Ovary (tissue), 9 donors: Measurements from ENCODE around the gene ZBTB9. TPM values are rescaled to one million over a fixed set of nuclear protein-coding genes. Genes with fewer than 3 reads are reported as not detected.

ENCODE experiments used
- DNase-seq, 5 donors: peaks; one replicate each; pipeline ENCODE4 v3.0.0-alpha.2; 2019 to 2020
- H3K27ac ChIP-seq, 2 donors: fragments of 200-600 bp; one replicate each; pipeline versions ENCODE4 v1.5.1 to v1.8.0; 2019 to 2022
- H3K27me3 ChIP-seq: fragments of 200-600 bp; one replicate; pipeline ENCODE4 v1.8.0; 2022
- H3K36me3 ChIP-seq: fragments of 200-600 bp; sonication (generic); one replicate; pipeline ENCODE4 v1.5.1; 2019
- H3K4me1 ChIP-seq: one replicate; pipeline ENCODE4 v1.8.1; 2013; ENCODE audit warnings: mild to moderate bottlenecking, moderate library complexity; ENCODE audit not compliant: insufficient read depth
- H3K4me3 ChIP-seq: fragments of 200-600 bp; sonication (generic); one replicate; pipeline ENCODE4 v1.5.1; 2017
- H3K9me3 ChIP-seq, 2 donors: fragments of 200-600 bp in 1 of 2; sonication (generic) in 1 of 2; one replicate each; pipeline versions ENCODE4 v1.5.1 to v1.8.1; 2013 to 2019; ENCODE audit warnings: mild to moderate bottlenecking in 1 of 2, moderate library complexity in 1 of 2
- CTCF ChIP-seq, 3 donors: fragments of 450-650 bp in 2 of 3; fragments of 200-600 bp in 1 of 3; IDR thresholded peaks; one replicate each; pipeline versions ENCODE4 v1.5.1 to v1.8.0; 2016 to 2022; ENCODE audit warnings: antibody characterized with exemption in 3 of 3, mild to moderate bottlenecking in 1 of 3
- EP300 ChIP-seq: sonication (generic); formaldehyde crosslinking; IDR thresholded peaks from one replicate; pipeline ENCODE4 v1.6.1; 2017; ENCODE audit warnings: antibody characterized with exemption
- POLR2A ChIP-seq: fragments of 450-650 bp; IDR thresholded peaks from one replicate; pipeline ENCODE4 v1.6.1; 2017; ENCODE audit warnings: antibody characterized with exemption, mild to moderate bottlenecking, moderate library complexity
- WGBS, 3 donors: extraction: QIAGEN DNeasy Blood & Tissue Kit in 1 of 3; methylation state at CpG; one replicate each; pipeline versions ENCODE4 v1.1.5 to v1.1.7; 2013 to 2017; 5-methylcytosine and 5-hydroxymethylcytosine counted together
- intact Hi-C, 4 donors: fragments of 100-400 bp; cut with DNase I; formaldehyde crosslinking; loops; one replicate each; pipeline versions ENCODE4 v1.11.0 to v1.15.1; 2022 to 2023
- polyA plus RNA-seq, 2 donors: library from polyadenylated mRNA; stranded (reverse); fragments of 200-250 nt in 1 of 2; fragments of 350-450 nt in 1 of 2; fragmentation: Illumina TruSeq in 1 of 2; extraction: RNeasy Lipid Tissue Mini Kit (QIAGEN cat#74804) in 1 of 2; gene quantifications; one replicate each; pipeline ENCODE4 v1.2.3, GENCODE V29; 2013 to 2014
- total RNA-seq, 7 donors: library from RNA; depleted of rRNA in 2 of 7; stranded (reverse); fragments of >200 nt in 2 of 7; fragmentation: NEBNext Ultra II Directional in 3 of 7; extraction: Animal tissue kit (Norgen Biotek cat#: 25700) in 3 of 7; gene quantifications; one replicate each; pipeline versions ENCODE4 v1.1.0 to v1.2.4, GENCODE V29; 2016 to 2023
- donor health status: DM: no; HTN: no; CAD: no; lungs with moderate emphysema.
- donor health status: DM: no; HTN: no; CAD: no.
- donor health status: Bipolar disorder and iron deficiency.
- donor health status: DM: yes; HTN: yes; CAD: no.
- donor health status: DM: no; HTN: no; CAD: no.
- donor health status: DM: yes; HTN: yes; CAD: no.

ZBTB9 gene
- total and polyA plus RNA-seq, 9 donors: 2.4 to 13.5 (median 8.8) TPM

- Histone ChIP-seq H3K36me3 (no peaks in the 10 kb centered on the region), H3K4me3 (no peak overlapping the region), H3K27ac (peak overlapping the region; percentile 80 to 96), H3K27me3 (no peaks in the 10 kb centered on the region), H3K4me1 (peaks cover 19% of the 10 kb centered on the region), H3K9me3 (no peaks in the 10 kb centered on the region)
- WGBS, 3 donors: 94 to 97% (median 97%) methylated on average over 2 of the region's 2 CpGs
- intact Hi-C loops: loop anchor here in 1 of 4 donors (10.0 kb wide), 1 partner anchor 109 kb away; the partner anchor contains the start of genes TAPBP and ZBTB22
- DNase-seq: no peak
- no peak for TF ChIP-seq CTCF (IDR thresholded peaks at IDR 0.05)
- TF ChIP-seq POLR2A: no peak
- no peak for TF ChIP-seq EP300
Observed at GRCh38 chr6:33423777-33424176, 30.6 kb upstream of the ZBTB9 start.

GRCh38 chr6:33424855-33425667, 29.3 kb upstream of the ZBTB9 start:
- Histone ChIP-seq H3K27me3 (no peaks in the 10 kb centered on the region), H3K27ac (peak overlapping the region; percentile 80 to 96), H3K4me3 (peak overlapping the region; percentile 59), H3K36me3 (no peaks in the 10 kb centered on the region), H3K9me3 (no peaks in the 10 kb centered on the region), H3K4me1 (peaks cover 24% of the 10 kb centered on the region)
- peak; percentile 62 to 76 (median 74) for DNase-seq
- no peak for TF ChIP-seq CTCF (IDR thresholded peaks at IDR 0.05)
- peak; percentile 32 for TF ChIP-seq POLR2A
- no peak for TF ChIP-seq EP300
- intact Hi-C loops: loop anchor here in 1 of 4 donors (10.0 kb wide), 1 partner anchor 110 kb away; the partner anchor contains the start of genes TAPBP and ZBTB22
- WGBS, 3 donors: 5 to 7% (median 6%) methylated on average over 12 of the region's 12 CpGs

- Histone ChIP-seq H3K4me1 (peaks cover 29% of the 10 kb centered on the region), H3K27me3 (no peaks in the 10 kb centered on the region)
- intact Hi-C loops: loop anchor here in 1 of 4 donors (2.0 to 10.0 kb wide), 2 partner anchors 35 to 111 kb away; partner anchors contain the start of genes KIFC1, TAPBP and ZBTB22
Observed at GRCh38 chr6:33425668-33426577, 28.5 kb upstream of the ZBTB9 start.

More at GRCh38 chr6:33425668-33426577, 28.5 kb upstream of the ZBTB9 start:
- H3K9me3 ChIP-seq: no peaks in the 10 kb centered on the region
- DNase-seq: peak; percentile 93 to 94 (median 94)
- TF ChIP-seq POLR2A (peak; percentile 26), CTCF (IDR thresholded peaks at IDR 0.05) (peak; percentile 44 to 58 (median 49)), EP300 (no peak)
- H3K27ac ChIP-seq: peak overlapping the region; percentile 80 to 96
- WGBS, 3 donors: 2 to 4% (median 2%) methylated on average over 40 to 43 of the region's 43 CpGs
- H3K36me3 ChIP-seq: no peaks in the 10 kb centered on the region
- H3K4me3 ChIP-seq: peak overlapping the region; percentile 59
